Mucosa of stomach (tissue), 1 donor: ENCODE results near the gene TMEM259.

Experiments
- H3K27me3 ChIP-seq: one replicate; pipeline ENCODE4 v1.7.0; 2013; ENCODE audit warnings: mild to moderate bottlenecking, low read length; ENCODE audit not compliant: control insufficient read depth, insufficient read depth
- H3K36me3 ChIP-seq: one replicate; pipeline ENCODE4 v1.7.0; 2013; ENCODE audit warnings: low read length; ENCODE audit not compliant: control insufficient read depth, insufficient read depth
- H3K4me1 ChIP-seq: one replicate; pipeline ENCODE4 v1.7.0; 2013; ENCODE audit warnings: mild to moderate bottlenecking, low read length; ENCODE audit not compliant: control insufficient read depth, insufficient read depth
- H3K4me3 ChIP-seq: one replicate; pipeline ENCODE4 v1.7.0; 2013; ENCODE audit warnings: low read length
- H3K9ac ChIP-seq: one replicate; pipeline ENCODE4 v1.7.0; 2013; ENCODE audit warnings: mild to moderate bottlenecking, low read length, moderate library complexity
- H3K9me3 ChIP-seq: one replicate; pipeline ENCODE4 v1.7.0; 2013; ENCODE audit warnings: mild to moderate bottlenecking, low read length, moderate library complexity; ENCODE audit not compliant: control insufficient read depth
- donor health status: Pancreatic carcinoma.

The TMEM259 gene

DNA sequence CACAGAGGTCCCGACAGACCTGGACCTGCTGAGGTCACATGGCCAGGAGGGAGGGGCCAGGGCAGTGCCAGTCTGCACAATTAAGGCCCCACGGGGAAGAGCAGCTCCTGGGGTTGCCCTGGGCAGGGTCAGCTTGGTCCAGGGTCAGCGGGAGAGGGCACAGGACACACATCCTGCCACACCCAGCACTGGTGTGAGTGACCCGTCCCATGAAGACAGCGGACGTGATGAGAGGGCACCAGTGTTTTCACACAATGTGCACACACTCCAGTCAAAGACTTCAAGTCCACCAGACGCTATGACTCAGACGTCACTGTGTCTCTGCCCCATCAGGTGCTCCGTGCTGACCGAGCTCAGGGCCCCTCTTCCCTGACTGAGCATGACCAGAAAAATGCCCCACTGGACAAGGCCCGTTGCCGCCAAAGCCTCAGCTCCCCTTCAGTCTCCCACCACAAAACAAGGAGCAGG, 4.2 kb downstream of the TMEM259 start:
- peak overlapping the region; percentile 8 for H3K4me3 ChIP-seq
- H3K9me3 ChIP-seq, result no peaks in the 10 kb centered on the region
- H3K9ac ChIP-seq, result peak overlapping the region; percentile 55
- no peaks in the 10 kb centered on the region for H3K27me3 ChIP-seq
- H3K4me1 ChIP-seq, result peaks cover 55% of the 10 kb centered on the region
- peaks cover 4% of the 10 kb centered on the region for H3K36me3 ChIP-seq

DNA sequence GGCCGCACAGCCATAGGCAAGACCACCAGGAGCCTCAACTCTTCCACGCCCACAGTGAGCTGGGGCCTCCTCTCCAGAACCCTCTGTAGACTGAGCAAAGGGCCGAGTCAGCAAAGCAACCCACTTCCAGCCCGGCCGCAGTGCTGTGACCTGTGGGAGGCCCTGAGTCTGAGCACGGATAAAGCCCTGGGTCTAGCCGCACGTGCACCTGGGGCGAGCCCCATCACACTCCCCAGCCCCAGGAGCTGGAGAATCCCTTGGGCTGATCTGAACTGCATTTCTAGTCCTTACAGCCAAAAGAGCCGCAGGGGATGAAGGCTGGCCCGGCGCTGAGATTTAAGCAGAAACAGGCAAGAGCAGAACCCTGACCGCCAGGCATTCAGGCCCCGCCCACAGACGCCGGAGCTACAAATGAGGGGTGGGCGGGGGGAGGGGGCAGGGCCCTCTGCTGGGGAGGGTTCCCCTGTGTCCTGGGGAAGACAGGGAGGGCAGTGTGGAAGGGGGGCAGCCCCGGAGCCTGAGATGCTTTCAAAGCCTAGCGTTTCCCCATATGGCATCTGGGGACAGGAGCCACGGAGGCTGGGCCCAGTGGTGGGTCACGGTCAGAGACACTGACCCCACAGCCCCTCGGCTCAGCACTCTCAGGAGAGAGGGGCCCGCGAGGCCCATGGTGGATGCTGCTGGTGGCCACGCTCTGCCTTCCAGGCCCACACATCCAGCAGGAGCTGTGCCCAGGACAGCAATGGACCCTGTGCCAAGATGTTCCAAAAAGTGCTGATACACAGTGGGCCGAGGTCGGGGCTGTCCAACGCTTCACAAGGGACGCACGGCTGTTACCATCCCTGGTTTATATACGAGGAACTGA, 4.9 kb downstream of the TMEM259 start:
- Histone ChIP-seq H3K4me1 (peaks cover 49% of the 10 kb centered on the region), H3K9me3 (no peaks in the 10 kb centered on the region), H3K36me3 (peaks cover 4% of the 10 kb centered on the region), H3K9ac (peak overlapping the region; percentile 55), H3K4me3 (no peak overlapping the region), H3K27me3 (no peaks in the 10 kb centered on the region)

DNA sequence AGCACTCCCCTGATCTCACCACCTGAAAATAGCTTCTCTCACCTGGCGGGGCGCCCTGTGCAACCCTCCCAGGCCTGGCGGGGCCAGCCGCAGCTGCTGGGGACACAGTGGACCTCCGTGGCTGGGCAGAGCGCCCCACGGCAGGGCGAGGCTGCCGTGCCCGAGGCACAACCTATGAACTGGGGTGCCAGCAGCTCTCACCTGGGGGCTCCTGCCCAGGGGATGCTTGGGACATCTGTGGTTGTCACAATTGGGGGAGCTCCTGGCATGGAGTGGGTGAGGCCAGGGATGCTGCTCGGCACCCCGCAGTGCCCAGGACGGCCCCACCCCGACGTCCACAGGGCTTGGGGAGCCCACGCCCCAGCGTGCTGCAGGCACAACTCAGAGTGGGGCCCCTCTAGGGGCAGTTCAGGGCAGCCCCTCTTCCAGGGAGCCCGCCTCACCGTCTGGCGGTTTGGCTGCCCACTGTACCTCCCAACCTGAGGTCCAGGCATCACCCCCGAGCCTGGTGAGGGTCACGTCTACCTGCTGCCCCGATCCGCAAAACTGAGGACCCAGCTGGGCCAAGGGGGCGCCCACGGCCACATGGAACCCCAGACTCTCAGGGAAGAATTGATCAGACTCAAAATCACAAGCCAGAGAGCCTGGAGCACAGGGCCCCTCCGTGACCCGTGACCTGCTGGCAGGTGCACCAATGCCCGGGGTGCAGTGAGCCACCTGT, 5.7 kb downstream of the TMEM259 start:
- Histone ChIP-seq H3K36me3 (peaks cover 4% of the 10 kb centered on the region), H3K4me3 (no peak overlapping the region), H3K9ac (no peak overlapping the region), H3K4me1 (peaks cover 49% of the 10 kb centered on the region), H3K27me3 (no peaks in the 10 kb centered on the region), H3K9me3 (no peaks in the 10 kb centered on the region)

DNA sequence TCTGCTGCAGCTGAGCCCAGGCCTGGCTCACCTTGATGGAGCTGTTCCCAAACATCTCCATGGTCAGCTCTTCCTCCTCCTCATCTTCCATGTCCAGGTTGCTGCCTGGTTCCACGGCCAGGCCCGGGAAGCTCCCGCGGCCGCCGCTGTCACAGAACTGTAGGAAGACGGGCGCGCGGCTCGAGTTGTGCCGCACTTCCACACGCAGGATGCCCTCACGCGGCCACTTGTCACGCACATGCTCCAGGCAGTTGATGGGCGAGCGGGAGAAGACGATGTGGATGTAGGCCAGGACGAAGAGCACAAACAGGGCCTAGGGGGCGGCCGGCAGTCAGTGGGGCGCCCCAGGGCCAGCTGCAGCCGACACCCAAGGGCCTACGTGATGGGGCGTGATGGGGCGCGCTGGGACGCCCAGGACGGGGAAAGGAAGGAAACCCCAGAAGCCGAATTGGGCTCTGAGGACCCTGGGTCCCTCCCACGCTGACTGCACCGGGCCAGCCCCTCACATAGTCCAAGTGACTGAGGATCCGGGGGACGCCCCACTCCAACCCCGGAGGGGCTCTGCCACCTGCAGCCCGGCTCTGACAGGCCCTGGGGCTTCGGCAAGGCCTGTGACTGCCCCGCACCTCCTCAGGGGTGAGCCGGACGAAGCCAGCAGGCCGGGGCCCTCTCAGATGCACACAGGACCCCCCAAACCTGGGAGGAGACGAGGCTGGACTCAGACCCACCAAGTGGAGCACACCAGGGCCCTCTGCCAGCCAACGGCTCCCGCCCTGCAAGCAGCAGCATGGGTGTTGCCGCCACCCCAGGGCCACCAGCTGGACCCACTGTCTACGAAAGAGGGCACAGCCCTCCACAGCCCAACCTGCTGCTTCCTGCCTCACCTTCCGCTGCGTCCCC, 6.5 kb downstream of the TMEM259 start:
- H3K9ac ChIP-seq, result no peak overlapping the region
- H3K4me3 ChIP-seq, result no peak overlapping the region
- no peaks in the 10 kb centered on the region for H3K27me3 ChIP-seq
- H3K36me3 ChIP-seq, result peaks cover 4% of the 10 kb centered on the region
- peaks cover 41% of the 10 kb centered on the region for H3K4me1 ChIP-seq
- no peaks in the 10 kb centered on the region for H3K9me3 ChIP-seq

DNA sequence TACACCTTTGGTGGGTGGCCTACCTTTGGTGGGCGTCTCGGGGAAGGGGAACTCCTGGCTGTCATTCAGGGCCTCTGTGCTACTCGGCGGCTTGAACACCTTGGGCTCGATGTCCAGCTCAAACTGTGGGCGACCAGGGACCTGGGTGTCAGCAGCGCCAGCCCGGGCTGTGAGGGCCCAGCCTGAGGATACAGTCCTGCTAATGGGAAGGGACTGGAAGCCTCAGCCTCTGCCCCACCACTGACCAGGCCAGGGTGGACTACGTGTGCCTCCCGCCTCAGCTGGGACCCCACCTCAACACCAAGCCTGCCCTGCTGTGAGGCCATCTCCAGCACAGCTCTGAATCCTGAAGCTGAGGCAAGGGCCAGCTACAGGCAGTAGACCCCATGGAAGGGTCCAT, 7.7 kb downstream of the TMEM259 start:
- Histone ChIP-seq H3K9ac (no peak overlapping the region), H3K4me3 (no peak overlapping the region), H3K36me3 (peaks cover 4% of the 10 kb centered on the region), H3K27me3 (no peaks in the 10 kb centered on the region), H3K4me1 (peaks cover 29% of the 10 kb centered on the region), H3K9me3 (no peaks in the 10 kb centered on the region)

DNA sequence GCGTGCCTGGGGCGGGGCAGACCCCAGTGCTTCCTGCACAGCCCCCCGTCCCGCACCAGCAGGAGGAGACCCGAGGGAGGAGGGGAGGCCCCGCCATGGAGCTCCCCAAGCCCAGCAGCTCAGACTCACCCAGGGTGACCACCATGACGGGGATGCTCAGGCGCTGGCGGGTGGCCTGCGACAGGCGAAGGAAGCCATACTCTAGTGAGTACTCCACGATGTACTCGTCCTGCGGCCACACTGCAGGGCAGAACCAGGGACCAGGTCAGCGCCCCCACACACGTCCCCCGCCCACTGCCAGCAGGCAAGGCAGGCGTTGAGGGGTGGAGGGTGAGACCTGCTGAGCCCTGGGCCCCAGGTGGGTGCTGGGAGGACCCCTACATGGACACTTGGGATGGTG, 8.6 kb downstream of the TMEM259 start:
- H3K4me1 ChIP-seq, result peaks cover 21% of the 10 kb centered on the region
- no peaks in the 10 kb centered on the region for H3K9me3 ChIP-seq
- no peaks in the 10 kb centered on the region for H3K27me3 ChIP-seq
- H3K9ac ChIP-seq, result no peak overlapping the region
- H3K36me3 ChIP-seq, result peaks cover 4% of the 10 kb centered on the region
- no peak overlapping the region for H3K4me3 ChIP-seq

DNA sequence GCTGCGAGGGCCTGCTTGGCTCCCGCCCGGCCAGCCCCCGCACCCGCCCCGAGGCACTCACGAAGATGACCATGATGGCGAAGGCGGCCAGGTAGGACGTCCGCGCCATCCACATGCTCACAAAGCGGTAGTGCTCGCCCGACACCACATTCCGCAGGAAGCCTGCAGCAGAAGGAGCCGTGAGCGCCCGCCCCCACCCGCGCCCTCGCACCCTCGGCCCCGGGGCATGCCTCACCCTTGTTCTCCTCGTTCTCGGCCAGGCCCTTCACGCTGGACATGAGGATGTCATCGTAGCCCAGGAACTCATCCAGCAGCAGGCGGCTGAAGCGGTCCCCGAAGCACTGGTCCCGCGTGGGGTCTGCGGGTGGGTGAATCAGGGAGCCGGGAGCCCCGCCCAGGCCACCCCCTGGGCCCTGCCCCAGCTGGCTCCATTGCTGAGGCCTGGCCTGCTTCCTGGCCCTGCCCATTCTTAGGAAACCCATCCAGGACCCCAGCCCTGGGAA, 9.0 kb downstream of the TMEM259 start:
- Histone ChIP-seq H3K4me3 (no peak overlapping the region), H3K36me3 (peaks cover 4% of the 10 kb centered on the region), H3K27me3 (no peaks in the 10 kb centered on the region), H3K9ac (no peak overlapping the region), H3K4me1 (peaks cover 16% of the 10 kb centered on the region), H3K9me3 (no peaks in the 10 kb centered on the region)

DNA sequence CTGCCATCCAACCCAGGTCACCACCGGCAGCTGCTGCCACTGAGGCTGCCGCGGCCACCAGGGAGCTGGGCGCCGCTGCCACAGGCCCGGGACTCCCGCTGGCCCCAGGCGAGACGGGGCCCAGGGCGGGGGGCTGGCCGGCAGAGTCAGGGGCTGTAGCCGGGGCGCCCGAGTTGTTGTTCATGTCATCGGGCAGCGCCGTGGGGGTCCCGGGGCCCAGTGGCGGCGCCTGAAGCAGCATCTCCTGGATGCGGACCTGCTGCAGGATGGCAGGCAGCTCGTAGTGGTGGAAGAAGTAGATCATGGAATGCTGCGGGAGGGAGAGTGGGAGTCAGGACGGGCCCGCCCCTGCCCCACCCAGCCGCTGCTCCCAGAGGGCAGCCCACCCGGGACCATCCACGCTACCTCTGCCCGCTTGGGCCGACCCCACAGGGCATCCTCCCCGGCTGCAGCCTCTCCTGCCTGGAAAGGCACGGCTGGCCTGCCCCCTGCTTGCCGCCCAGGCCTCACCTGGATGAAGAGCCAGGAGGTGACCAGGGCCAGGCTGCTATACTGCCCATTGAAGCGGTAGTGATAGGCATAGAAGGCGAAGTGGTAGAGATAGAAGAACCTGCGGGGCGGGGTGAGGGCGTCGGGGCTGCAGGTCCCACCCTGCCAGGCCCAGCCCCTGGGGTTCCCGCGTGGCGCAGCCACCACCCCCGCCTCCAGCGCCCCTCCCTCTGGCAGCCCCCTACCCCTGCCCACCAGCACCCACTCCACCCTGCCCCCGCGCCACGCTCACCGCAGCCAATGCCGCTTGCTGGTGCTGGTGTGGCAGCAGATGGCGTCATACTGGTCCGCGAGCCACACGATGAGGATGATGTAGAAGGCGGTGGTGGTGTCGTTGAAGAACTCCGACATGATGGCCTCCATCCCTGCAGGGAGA, 10.1 kb downstream of the TMEM259 start:
- H3K4me1 ChIP-seq, result peaks cover 6% of the 10 kb centered on the region
- H3K36me3 ChIP-seq, result peaks cover 4% of the 10 kb centered on the region
- no peaks in the 10 kb centered on the region for H3K27me3 ChIP-seq
- no peak overlapping the region for H3K9ac ChIP-seq
- no peaks in the 10 kb centered on the region for H3K9me3 ChIP-seq
- H3K4me3 ChIP-seq, result no peak overlapping the region

DNA sequence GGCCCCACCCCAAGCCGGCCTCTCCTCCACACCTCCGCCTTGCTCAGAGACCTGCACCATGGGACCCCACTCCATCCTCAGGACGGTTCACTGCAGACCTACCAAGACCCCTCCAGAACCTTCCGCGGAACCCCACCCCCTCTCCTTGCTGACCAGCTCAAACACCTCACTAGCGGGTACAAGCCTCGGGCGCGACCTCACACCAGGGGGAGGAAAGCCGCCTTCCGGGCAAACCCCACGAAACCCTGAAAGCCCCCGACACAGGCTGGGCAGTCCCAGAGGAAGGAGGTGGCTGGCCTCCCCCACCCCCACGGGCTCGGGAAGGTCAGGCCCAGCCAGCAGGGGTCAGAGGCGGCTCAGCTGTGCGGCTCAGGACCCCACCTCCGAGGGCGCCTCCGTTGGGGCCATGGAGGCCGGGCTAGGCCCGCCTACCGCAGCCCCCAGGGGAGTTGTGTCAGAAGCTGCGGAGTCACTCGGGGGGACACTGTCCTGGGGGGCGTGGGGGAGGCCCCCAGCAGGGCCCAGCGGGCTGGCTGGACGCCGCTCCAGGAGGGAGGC, 10.9 kb downstream of the TMEM259 start:
- no peaks in the 10 kb centered on the region for H3K9me3 ChIP-seq
- no peak overlapping the region for H3K9ac ChIP-seq
- no peaks in the 10 kb centered on the region for H3K4me1 ChIP-seq
- no peaks in the 10 kb centered on the region for H3K27me3 ChIP-seq
- no peak overlapping the region for H3K4me3 ChIP-seq
- peaks cover 4% of the 10 kb centered on the region for H3K36me3 ChIP-seq

DNA sequence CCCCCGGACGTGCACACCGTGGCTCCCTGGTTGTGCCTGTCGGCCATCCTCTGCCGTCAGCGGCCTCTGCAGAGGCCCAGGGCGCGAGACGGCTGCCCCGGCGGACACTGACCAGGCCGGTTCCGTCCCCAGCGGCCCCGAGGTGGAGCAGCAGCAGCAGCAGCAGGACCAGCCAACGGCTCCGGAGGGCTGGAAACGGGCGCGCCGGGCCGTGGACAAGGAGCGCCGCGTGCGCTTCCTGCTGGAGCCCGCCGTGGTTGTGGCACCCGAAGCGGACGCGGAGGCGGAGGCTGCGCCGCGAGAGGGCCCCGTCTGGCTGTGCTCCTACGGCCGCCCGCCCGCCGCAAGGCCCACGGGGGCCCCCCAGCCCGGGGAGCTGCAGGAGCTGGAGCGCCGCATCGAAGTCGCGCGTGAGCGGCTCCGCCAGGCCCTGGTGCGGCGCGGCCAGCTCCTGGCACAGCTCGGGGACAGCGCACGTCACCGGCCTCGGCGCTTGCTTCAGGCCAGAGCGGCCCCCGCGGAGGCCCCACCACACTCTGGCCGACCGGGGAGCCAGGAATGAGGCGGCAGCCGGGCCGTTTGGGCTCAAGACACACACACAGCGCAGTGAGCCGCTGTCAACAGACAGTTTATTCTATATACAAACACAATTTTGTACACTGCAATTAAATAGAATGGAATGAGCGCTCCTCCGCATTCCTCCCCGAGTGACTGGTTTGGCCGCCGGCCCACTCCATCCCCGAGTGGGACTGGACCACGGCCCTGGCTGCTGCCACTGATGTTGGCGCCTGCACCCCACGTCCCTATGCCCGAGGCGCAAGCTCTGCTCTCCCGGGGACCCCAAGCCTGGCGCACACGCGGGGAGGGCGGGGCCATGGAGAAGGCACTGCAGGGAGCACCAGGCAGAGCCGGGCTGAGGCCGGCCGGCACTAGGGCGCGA, 11.6 kb downstream of the TMEM259 start:
- H3K9me3 ChIP-seq, result no peaks in the 10 kb centered on the region
- H3K4me3 ChIP-seq, result no peak overlapping the region
- no peaks in the 10 kb centered on the region for H3K4me1 ChIP-seq
- peaks cover 3% of the 10 kb centered on the region for H3K27me3 ChIP-seq
- peaks cover 4% of the 10 kb centered on the region for H3K36me3 ChIP-seq
- no peak overlapping the region for H3K9ac ChIP-seq
